Fibroblast of skin of back (primary cell): ENCODE measurements around the gene FZD8.

ENCODE experiments used
- DNase-seq: peaks from one replicate; pipeline ENCODE4 v3.0.0-alpha.2; 2013

The FZD8 gene

GRCh38 chr10:35606430-35606829 is 35.7 kb downstream of the FZD8 start:
- peak; percentile 44 for DNase-seq

- no peak for DNase-seq
Observed at GRCh38 chr10:35605191-35605590, 36.9 kb downstream of the FZD8 start, which contains the start of gene GJD4. GJD4 (plus strand) TSS chr10:35605341; CDS start chr10:35605568, 227 bp downstream.

GRCh38 chr10:35600193-35600592 is 41.9 kb downstream of the FZD8 start:
- no peak for DNase-seq

- no peak for DNase-seq
Observed at GRCh38 chr10:35598379-35598778, 43.7 kb downstream of the FZD8 start.

GRCh38 chr10:35595106-35595505 is 47.0 kb downstream of the FZD8 start:
- DNase-seq = no peak

GRCh38 chr10:35594115-35595079 is 47.7 kb downstream of the FZD8 start:
- DNase-seq = no peak

GRCh38 chr10:35592441-35592840 is 49.7 kb downstream of the FZD8 start:
- DNase-seq = no peak

GRCh38 chr10:35588836-35589235 is 53.3 kb downstream of the FZD8 start:
- DNase-seq = no peak
